Fibroblast of the aortic adventitia (primary cell): ENCODE data around the gene CACNA1F. TPM values are rescaled to one million over a fixed set of nuclear protein-coding genes. Genes with fewer than 3 reads are reported as not detected.

Source experiments
- DNase-seq: peaks from one replicate; pipeline ENCODE4 v3.0.0-alpha.2; 2010; ENCODE audit warnings: low read depth
- H3K4me3 ChIP-seq: 2 replicates; pipeline ENCODE4 v1.5.1; 2011; ENCODE audit warnings: low read depth, mild to moderate bottlenecking, control low read depth, low read length, moderate library complexity
- CTCF ChIP-seq: IDR thresholded peaks from 2 replicates; pipeline ENCODE4 v1.5.1; 2011; ENCODE audit warnings: mild to moderate bottlenecking, low read length, control low read depth, inconsistent platforms; ENCODE audit not compliant: insufficient read depth
- total RNA-seq: library from RNA; depleted of rRNA; stranded (reverse); fragments of >200 nt; gene quantifications from 2 replicates; pipeline ENCODE4 v1.2.3, GENCODE V29; 2012; ENCODE audit warnings: low replicate concordance

Gene CACNA1F
- total RNA-seq, 1 donor, result not detected

GRCh38 chrX:49163555-49164419 lies 69.4 kb downstream of the CACNA1F start:
- peak; percentile 79 for DNase-seq
- no peak for TF ChIP-seq CTCF
- peak overlapping the region; percentile 53 for H3K4me3 ChIP-seq

GRCh38 chrX:49162620-49163019 lies 70.5 kb downstream of the CACNA1F start, which contains the start of gene MAGIX:
MAGIX (plus strand) TSS chrX:49162758; CDS start chrX:49162890, 132 bp downstream.
- H3K4me3 ChIP-seq, result peak within 1 kb of the TSS; percentile 53
- no peak for TF ChIP-seq CTCF
- DNase-seq, result no peak

DNA sequence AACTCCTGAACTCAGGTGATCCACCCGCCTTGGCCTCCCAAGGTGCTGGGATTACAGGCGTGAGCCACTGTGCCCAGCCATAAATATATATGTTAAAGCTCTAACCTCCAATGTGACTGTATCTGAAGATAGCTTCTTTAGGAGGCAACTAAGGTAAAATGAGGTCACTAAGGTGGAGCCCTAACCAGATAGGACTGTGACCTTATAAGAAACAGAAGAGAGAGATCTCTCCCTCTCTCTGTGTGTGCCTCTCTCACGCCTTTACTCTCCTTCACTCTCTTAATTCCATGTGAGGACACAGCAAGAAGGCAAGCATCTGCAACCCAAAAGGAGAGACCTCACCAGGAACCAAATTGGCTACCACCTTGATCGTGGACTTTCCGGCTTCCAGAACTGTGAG lies 71.5 kb downstream of the CACNA1F start:
- no peak overlapping the region for H3K4me3 ChIP-seq
- TF ChIP-seq CTCF, result no peak
- no peak for DNase-seq

DNA sequence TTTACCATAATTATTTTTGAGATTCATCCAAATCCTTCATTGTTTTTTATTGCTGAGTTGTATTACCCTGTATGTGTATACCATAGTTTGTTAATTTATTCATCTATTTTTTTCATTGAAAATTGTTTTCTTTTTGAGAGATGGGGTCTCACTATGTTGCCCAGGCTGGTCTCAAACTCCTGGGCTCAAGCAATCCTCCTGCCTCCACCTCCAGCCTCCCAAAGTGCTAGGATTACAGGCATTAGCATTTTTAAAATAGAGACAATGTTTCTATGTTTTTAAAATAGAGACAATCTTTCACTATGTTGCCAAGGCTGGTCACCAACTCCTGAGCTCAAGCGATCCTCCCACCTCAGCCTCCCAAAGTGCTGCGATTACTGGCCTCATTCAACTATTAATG lies 72.2 kb downstream of the CACNA1F start:
- DNase-seq, result no peak
- TF ChIP-seq CTCF, result no peak
- no peak overlapping the region for H3K4me3 ChIP-seq

GRCh38 chrX:49157194-49157593 lies 75.9 kb downstream of the CACNA1F start:
- no peak for TF ChIP-seq CTCF

DNA sequence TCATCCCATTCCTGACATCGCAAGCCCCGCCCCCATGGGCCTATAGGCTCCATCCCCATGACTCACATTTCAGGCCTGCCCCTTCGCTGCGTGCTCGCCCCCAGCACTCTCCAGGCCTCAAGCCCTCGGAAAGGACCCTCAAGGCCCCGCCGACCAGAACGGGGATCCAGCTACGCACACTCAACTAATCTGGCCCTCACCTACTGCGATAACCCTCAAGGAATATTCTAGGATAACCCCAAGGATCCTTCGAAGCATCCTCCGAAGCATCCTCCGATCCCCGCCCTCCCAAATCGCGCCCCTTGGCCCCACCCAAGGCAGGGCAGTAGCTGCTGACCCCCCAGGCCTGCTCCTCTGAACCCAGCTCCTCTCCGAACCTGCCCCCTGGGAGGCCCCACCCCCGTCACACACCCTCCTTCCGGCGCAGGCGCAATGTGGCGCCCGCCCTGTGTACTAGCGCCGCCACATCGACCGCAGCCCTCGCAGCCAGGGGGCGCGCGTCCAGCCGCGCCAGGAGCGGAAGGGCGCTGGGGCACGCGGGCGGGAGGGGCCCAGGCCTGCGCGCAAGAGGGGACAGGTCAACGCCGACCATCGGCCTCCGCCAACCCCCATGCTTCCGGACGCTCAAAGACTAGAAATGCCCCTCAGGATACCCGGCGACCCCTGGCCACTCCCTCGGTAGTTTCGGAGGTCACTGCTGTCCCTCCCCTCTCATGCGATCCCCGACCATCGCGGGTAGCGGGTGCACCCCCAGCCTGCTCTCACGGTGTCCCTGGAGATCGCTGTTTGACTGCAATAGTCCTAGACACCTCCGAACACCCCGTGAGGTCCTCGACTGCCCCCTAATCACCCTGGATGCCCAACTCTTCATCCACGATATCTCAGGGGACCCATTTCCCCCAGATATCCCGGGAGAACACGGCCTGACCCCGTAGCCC lies 77.0 kb downstream of the CACNA1F start:
- TF ChIP-seq CTCF, result peak; percentile 44
- peak; percentile 84 for DNase-seq
- peak overlapping the region; percentile 59 for H3K4me3 ChIP-seq

More at GRCh38 chrX:49157194-49157593, 75.9 kb downstream of the CACNA1F start:
- no peak overlapping the region for H3K4me3 ChIP-seq
- DNase-seq, result no peak
